Kidney glomerular epithelial cell (primary cell): ENCODE measurements around the gene SNX4.

Experiments used
- DNase-seq: peaks from one replicate; lab custom pipeline; 2025; lab: John Stamatoyannopoulos, UW

Gene SNX4

GRCh38 chr3:125403789-125404188 is 116.2 kb downstream of the SNX4 start:
- peak; percentile 50 for DNase-seq

DNA sequence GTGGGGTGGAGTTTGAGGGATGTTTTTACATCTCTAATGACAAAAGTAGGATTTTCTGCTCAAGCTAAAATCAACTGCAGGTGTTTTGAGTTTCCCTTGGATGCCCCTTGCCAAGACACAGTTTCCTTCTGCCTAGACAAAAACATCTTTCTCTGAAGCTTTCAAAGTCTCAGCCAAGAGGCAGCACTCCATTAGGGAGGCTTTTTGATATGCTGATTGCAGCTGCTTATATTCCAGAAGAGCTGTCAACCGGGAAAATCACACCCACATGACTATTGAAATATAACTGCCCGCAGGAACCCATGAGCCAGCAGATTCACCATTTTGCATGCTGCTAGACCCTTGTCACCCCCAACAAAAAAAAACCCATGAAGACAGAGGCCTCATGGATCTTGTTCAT is 117.4 kb downstream of the SNX4 start:
- DNase-seq: no peak

DNA sequence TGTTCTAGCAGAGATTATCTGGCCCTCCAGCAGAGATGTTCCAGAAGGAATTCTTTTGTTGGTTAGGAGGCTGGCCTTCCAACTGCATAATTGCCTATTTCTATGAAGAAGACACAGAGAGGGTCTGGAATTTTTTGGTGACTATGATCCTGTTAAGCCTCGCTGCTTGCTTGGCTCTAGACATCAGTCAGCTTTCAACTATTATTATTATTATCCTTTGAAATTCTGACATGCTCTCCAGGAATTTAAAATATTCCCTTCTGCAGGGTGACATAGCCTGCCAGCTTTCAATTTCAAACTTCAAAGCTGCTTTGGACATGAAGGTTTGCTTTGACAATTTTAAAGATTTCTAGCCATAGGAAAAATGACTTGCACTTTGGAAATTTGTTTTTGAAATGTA is 118.6 kb downstream of the SNX4 start:
- DNase-seq: peak; percentile 91

GRCh38 chr3:125398952-125399351 is 121.0 kb downstream of the SNX4 start:
- no peak for DNase-seq
